Activated T-cell treated with anti-CD3 and anti-CD28 coated beads, Interleukin-2, amount 50 U/mL, for 24 hours (primary cell): ENCODE data around the gene PRSS56.
A peak's percentile ranks its signal among the peaks of the same experiment; 100 is the strongest.

ENCODE experiments used
- DNase-seq: peaks from one replicate; pipeline ENCODE4 v3.0.0-alpha.2; 2020
- H3K27ac Mint-ChIP-seq: 2 replicates; pipeline ENCODE4 v1.8.0; 2020; ENCODE audit warnings: mild to moderate bottlenecking, mixed read lengths
- H3K27me3 Mint-ChIP-seq: 2 replicates; pipeline ENCODE4 v1.8.0; 2020; ENCODE audit warnings: mixed read lengths
- H3K36me3 Mint-ChIP-seq: 2 replicates; pipeline ENCODE4 v1.8.0; 2020; ENCODE audit warnings: low read depth, mixed read lengths
- H3K4me1 Mint-ChIP-seq: 2 replicates; pipeline ENCODE4 v1.8.0; 2020; ENCODE audit warnings: low read depth, mixed read lengths
- H3K4me3 Mint-ChIP-seq: 2 replicates; pipeline ENCODE4 v1.8.0; 2020; ENCODE audit warnings: mild to moderate bottlenecking, moderate library complexity, mixed read lengths
- H3K9me3 Mint-ChIP-seq: 2 replicates; pipeline ENCODE4 v1.8.0; 2020; ENCODE audit warnings: mixed read lengths

PRSS56 gene

DNA sequence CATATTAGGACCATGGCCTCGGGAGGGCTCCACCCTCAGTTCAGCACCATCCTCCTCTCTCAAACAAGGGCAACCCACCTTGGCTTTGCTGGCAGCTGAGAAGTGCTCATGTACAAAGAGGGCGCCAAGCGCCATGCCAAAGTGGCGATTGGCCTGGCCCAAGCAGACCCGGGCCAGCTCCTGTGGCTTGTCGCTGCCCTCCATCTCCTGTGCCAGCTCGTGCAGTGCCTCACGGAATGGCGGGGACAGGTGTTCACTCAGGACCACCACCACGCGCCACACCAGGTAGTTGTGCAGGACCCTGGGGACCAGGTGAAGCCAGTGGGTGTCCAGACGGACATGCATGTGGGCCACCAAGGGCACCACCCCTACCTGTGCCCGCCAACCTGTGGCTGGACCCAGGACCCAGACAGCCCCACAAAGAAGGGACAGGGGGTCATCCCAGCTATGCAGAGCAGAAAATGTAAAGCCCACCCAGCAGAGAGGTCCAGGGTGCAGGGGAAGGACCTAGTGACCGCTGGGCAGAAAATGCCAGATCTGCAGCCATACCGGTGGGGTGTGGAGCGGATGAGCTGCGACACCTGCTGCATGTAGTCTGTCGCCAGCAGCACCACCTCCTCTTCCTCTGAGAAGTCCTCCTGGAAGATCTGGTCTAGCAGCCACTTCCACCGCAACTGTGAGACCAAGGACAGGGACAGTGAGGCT lies 36.1 kb upstream of the PRSS56 start:
- no peak overlapping the region for H3K27ac Mint-ChIP-seq
- H3K4me1 Mint-ChIP-seq: peaks cover 8% of the 10 kb centered on the region
- DNase-seq: no peak
- H3K27me3 Mint-ChIP-seq: peaks cover 51% of the 10 kb centered on the region
- H3K4me3 Mint-ChIP-seq: no peak overlapping the region
- no peaks in the 10 kb centered on the region for H3K36me3 Mint-ChIP-seq
- no peaks in the 10 kb centered on the region for H3K9me3 Mint-ChIP-seq

GRCh38 chr2:232484628-232485347 lies 35.4 kb upstream of the PRSS56 start:
- DNase-seq: no peak
- Mint-ChIP-seq H3K4me3 (no peak overlapping the region), H3K27ac (no peak overlapping the region), H3K27me3 (peaks cover 58% of the 10 kb centered on the region), H3K9me3 (no peaks in the 10 kb centered on the region), H3K4me1 (peaks cover 8% of the 10 kb centered on the region), H3K36me3 (no peaks in the 10 kb centered on the region)

GRCh38 chr2:232485348-232485756 lies 34.8 kb upstream of the PRSS56 start:
- Mint-ChIP-seq H3K36me3 (no peaks in the 10 kb centered on the region), H3K4me1 (peaks cover 8% of the 10 kb centered on the region), H3K9me3 (no peaks in the 10 kb centered on the region), H3K27ac (no peak overlapping the region), H3K27me3 (peaks cover 63% of the 10 kb centered on the region), H3K4me3 (no peak overlapping the region)
- no peak for DNase-seq

DNA sequence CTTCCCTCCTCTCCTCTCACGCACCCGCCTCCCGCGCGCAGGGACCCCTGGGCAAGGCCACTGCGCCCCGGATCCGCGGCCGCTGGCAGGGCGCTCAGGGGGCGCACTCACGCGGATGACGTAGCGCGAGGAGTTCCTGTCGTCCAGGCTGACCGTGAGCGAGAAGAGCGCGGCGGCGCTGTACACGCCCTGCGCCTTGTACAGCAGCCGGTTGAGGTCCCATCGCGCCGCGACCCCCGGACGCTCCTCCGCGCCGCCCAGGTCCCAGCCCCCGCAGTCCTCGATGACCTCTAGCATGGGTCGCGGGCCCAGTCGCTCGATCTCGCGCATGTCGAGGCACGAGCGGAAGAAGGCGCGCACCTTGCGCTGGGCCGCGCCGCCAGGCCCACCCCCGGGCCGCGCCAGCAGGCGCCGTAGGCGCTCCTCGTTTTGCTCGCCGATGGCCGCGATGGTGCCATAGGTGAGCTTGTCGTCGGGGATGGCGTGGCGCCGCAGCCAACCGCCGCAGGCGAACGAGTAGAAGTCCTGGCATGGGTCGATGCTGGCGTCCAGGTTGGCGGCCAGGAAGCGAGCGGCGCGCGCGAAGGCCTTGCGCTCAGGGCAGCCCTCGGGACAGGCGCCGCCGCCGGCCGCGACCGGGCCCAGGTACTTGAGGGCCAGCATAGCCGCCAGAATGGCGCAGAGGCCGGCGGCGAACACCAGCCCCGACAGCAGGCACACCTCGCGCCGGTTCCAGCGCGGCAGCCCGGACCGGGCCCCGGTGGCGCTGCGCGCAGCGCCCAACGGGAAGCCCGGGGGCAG lies 34.2 kb upstream of the PRSS56 start:
- Mint-ChIP-seq H3K36me3 (no peaks in the 10 kb centered on the region), H3K27me3 (peaks cover 66% of the 10 kb centered on the region), H3K9me3 (no peaks in the 10 kb centered on the region), H3K4me3 (no peak overlapping the region), H3K27ac (no peak overlapping the region), H3K4me1 (peaks cover 8% of the 10 kb centered on the region)
- DNase-seq: no peak

DNA sequence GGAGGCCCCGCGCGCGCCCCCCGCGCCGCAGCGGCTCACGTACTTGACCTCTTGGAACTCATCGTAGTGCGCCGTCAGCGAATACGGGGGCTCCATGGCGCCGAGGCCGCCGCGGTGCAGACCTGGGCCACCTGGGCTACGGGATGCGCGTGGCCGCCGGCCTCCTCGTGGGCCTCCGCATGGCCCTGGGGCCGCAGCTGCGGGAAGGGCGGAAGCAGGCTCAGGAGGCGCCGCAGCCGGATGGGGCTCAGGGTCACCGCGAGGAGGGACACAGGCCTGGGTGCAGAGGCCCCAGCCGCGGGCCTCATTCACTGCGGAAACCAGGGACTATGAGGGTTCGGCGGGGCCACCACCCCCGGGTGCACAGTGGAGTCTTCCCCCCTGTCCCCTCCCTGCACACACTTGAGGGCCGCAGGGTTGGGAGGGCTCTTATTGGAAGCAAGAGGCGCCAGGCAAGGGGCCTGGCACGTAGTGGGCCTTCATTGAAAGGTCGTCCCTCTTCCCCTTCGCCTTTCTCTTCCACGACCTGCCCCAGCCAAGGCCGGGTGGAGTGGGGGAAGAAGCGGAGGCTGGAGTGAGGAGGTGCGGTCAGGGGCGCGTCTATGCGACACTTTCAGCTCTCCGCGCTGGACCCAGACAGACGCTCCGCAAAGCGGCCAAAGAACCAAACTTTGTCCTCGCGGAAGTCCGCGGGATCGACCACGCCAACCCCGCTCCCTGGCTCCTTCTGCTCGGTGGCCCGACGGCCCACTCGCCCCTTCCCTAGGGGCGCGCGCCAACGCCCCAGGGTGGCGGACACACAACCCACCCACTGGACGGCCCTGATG lies 33.4 kb upstream of the PRSS56 start:
- peaks cover 70% of the 10 kb centered on the region for H3K27me3 Mint-ChIP-seq
- peaks cover 8% of the 10 kb centered on the region for H3K4me1 Mint-ChIP-seq
- DNase-seq: no peak
- H3K9me3 Mint-ChIP-seq: no peaks in the 10 kb centered on the region
- H3K36me3 Mint-ChIP-seq: no peaks in the 10 kb centered on the region
- H3K4me3 Mint-ChIP-seq: peak overlapping the region; percentile 46
- no peak overlapping the region for H3K27ac Mint-ChIP-seq

DNA sequence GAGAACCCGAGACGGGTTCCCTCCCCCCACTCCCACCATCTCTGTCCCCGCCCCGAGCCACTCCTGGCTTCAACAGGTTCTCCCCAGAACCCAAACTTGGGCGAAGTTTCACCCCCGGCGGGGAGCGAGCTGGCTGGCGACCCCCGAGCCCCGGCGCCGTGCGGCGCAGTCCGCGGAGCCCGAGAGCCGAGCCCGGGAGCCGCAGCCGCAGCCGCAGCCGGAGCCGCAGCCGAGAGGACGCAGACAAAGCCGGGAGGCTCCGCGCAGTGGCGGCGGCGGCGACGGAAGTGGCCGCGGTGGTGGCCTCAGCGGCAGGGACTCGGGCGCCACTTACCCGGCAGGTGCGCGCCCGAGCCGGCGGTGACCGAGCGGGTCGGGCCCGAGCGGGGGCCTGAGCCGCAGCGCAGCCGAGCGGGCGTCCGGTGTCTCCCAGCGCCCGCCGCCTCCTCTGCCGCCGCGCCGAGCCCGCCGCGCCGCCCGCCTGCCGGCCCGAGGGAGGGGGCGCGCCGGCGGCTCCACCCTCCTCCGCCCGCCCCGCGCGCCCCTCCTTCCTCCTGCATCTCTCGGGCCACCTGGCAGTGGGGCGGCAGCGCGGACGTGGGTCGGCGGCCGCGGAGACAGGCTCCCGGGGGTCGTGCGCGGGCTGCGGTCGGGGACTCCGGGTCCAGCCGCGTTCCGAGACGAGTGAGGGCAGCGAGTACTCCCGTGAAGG lies 32.6 kb upstream of the PRSS56 start, which contains the start of gene ECEL1:
ECEL1 (minus strand) TSS at position 450 of the 712 bp plus-strand sequence. CDS start 1,181 bp downstream, outside the sequence.
- no peaks in the 10 kb centered on the region for H3K9me3 Mint-ChIP-seq
- H3K27me3 Mint-ChIP-seq: peaks cover 67% of the 10 kb centered on the region
- peaks cover 8% of the 10 kb centered on the region for H3K4me1 Mint-ChIP-seq
- H3K27ac Mint-ChIP-seq: no peak within 1 kb of the TSS
- peak within 1 kb of the TSS; percentile 46 for H3K4me3 Mint-ChIP-seq
- no peak for DNase-seq
- H3K36me3 Mint-ChIP-seq: no peaks in the 10 kb centered on the region

DNA sequence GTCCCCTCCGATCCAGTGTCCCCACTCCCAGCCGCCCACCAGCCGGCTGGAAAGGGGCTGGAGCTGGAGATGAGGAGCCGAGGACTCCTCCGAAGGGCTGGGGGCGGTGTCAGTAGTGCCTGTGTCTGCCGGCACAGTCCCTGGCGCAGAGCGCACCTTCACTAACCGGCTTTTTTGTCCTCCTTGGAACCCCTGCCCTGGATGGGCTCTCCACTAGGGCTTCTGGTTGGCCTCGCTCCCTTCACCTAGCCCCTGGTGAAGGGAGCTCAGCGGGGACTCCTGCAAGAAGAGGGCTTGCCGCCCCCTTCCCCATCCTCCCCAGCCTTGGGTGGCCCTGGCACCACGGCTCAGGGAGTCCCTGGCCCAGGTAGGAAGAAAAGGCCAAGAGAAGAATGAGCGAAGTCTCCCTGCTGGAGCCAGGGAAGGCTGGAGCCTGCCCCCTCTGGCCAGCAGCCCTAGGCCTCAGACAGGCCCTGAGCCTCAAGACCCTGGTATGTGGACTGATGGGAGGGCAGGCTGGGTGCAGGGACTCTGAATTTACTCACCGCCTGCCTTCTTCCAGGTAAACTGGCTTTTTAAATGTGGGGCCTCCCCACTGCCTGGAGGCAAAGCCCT lies 32.0 kb upstream of the PRSS56 start:
- Mint-ChIP-seq H3K4me3 (no peak overlapping the region), H3K9me3 (no peaks in the 10 kb centered on the region), H3K4me1 (peaks cover 8% of the 10 kb centered on the region), H3K27ac (no peak overlapping the region), H3K27me3 (peaks cover 62% of the 10 kb centered on the region), H3K36me3 (no peaks in the 10 kb centered on the region)
- DNase-seq: no peak

GRCh38 chr2:232488721-232489300 lies 31.4 kb upstream of the PRSS56 start:
- Mint-ChIP-seq H3K9me3 (no peaks in the 10 kb centered on the region), H3K4me3 (no peak overlapping the region), H3K4me1 (peaks cover 8% of the 10 kb centered on the region), H3K36me3 (no peaks in the 10 kb centered on the region), H3K27ac (no peak overlapping the region), H3K27me3 (peaks cover 56% of the 10 kb centered on the region)
- DNase-seq: no peak

GRCh38 chr2:232489516-232490220 lies 30.5 kb upstream of the PRSS56 start:
- no peak for DNase-seq
- Mint-ChIP-seq H3K9me3 (no peaks in the 10 kb centered on the region), H3K36me3 (no peaks in the 10 kb centered on the region), H3K4me1 (peaks cover 8% of the 10 kb centered on the region), H3K4me3 (no peak overlapping the region), H3K27ac (no peak overlapping the region), H3K27me3 (peaks cover 48% of the 10 kb centered on the region)

- H3K4me1 Mint-ChIP-seq: peaks cover 3% of the 10 kb centered on the region
- H3K27ac Mint-ChIP-seq: no peak overlapping the region
- no peaks in the 10 kb centered on the region for H3K36me3 Mint-ChIP-seq
- no peak for DNase-seq
- H3K4me3 Mint-ChIP-seq: no peak overlapping the region
- H3K9me3 Mint-ChIP-seq: no peaks in the 10 kb centered on the region
- H3K27me3 Mint-ChIP-seq: peaks cover 40% of the 10 kb centered on the region
Observed at GRCh38 chr2:232490221-232491138, 29.7 kb upstream of the PRSS56 start.

GRCh38 chr2:232491139-232491780 lies 28.9 kb upstream of the PRSS56 start:
- H3K27ac Mint-ChIP-seq: no peak overlapping the region
- peaks cover 36% of the 10 kb centered on the region for H3K27me3 Mint-ChIP-seq
- H3K9me3 Mint-ChIP-seq: no peaks in the 10 kb centered on the region
- peaks cover 3% of the 10 kb centered on the region for H3K4me1 Mint-ChIP-seq
- H3K4me3 Mint-ChIP-seq: no peak overlapping the region
- no peaks in the 10 kb centered on the region for H3K36me3 Mint-ChIP-seq
- no peak for DNase-seq
